ENCODE measurements around the gene GOLGA6L9. TPM values are rescaled to one million over a fixed set of nuclear protein-coding genes. Genes with fewer than 3 reads are reported as not detected.
"Not testable (repeated sequence)": the region's sequence is repeated elsewhere in the genome, so short reads cannot be mapped to it uniquely, and the experiment has no call there.

GOLGA6L9 gene
- total RNA-seq, 1 experiment from 2014 or later, result 5.8 TPM

DNA sequence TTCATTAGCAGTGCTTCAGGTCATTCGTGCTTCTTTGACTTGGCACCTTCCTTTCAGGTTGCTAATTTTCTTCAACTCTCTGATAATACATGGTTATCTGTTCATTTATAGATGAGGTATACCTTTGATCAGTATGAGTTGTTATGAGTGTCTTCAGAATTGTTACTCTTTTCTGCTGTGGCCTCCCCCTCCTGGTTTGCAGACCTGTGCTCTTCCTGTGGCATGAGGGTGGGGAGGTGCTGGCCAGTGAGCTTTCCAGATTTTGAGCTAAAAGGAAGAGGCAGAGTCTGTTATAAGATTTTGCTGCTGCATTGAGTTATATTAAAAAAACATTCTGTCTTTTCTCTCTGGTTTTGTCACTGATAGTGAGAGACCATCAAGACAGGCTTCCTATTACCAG is 30.8 kb upstream of the GOLGA6L9 start:
- ChIA-PET CTCF (no interaction called here), POLR2A (no interaction called here)
- intact Hi-C loops (cut with micrococcal nuclease; ENCODE audit: unreplicated experiment) (no loop called here), in situ Hi-C loops (cut with HindIII; ENCODE audit: low pct_unique_long_range_greater_than_20kb, low sequenced_read_pairs) (no loop called here)
- Histone ChIP-seq H3K27ac (ENCODE audit: low read length) (no peak overlapping the region), H3K27me3 (ENCODE audit: control insufficient read depth, insufficient read depth, low read length) (no peaks in the 10 kb centered on the region), H3K4me1 (ENCODE audit: control insufficient read depth, insufficient read depth, low read length) (no peaks in the 10 kb centered on the region), H3K4me3 (ENCODE audit: low read depth in 2 of 2, low read length in 2 of 2) (no peak overlapping the region), H3K36me3 (ENCODE audit: control insufficient read depth, insufficient read depth, low read length) (no peaks in the 10 kb centered on the region), H3K9me3 (ENCODE audit: control insufficient read depth, insufficient read depth, low read depth, low read length) (no peaks in the 10 kb centered on the region)
- BruUV-seq (replicated peaks), result TSS peak; percentile 7
- TF ChIP-seq, protein P1, sequence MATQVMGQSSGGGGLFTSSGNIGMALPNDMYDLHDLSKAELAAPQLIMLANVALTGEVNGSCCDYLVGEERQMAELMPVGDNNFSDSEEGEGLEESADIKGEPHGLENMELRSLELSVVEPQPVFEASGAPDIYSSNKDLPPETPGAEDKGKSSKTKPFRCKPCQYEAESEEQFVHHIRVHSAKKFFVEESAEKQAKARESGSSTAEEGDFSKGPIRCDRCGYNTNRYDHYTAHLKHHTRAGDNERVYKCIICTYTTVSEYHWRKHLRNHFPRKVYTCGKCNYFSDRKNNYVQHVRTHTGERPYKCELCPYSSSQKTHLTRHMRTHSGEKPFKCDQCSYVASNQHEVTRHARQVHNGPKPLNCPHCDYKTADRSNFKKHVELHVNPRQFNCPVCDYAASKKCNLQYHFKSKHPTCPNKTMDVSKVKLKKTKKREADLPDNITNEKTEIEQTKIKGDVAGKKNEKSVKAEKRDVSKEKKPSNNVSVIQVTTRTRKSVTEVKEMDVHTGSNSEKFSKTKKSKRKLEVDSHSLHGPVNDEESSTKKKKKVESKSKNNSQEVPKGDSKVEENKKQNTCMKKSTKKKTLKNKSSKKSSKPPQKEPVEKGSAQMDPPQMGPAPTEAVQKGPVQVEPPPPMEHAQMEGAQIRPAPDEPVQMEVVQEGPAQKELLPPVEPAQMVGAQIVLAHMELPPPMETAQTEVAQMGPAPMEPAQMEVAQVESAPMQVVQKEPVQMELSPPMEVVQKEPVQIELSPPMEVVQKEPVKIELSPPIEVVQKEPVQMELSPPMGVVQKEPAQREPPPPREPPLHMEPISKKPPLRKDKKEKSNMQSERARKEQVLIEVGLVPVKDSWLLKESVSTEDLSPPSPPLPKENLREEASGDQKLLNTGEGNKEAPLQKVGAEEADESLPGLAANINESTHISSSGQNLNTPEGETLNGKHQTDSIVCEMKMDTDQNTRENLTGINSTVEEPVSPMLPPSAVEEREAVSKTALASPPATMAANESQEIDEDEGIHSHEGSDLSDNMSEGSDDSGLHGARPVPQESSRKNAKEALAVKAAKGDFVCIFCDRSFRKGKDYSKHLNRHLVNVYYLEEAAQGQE (IDR thresholded peaks at IDR 0.05; ENCODE audit: insufficient read depth in 1 of 2, low read depth in 2 of 2, low read length in 1 of 2), result no peak
- TF ChIP-seq, protein P2, sequence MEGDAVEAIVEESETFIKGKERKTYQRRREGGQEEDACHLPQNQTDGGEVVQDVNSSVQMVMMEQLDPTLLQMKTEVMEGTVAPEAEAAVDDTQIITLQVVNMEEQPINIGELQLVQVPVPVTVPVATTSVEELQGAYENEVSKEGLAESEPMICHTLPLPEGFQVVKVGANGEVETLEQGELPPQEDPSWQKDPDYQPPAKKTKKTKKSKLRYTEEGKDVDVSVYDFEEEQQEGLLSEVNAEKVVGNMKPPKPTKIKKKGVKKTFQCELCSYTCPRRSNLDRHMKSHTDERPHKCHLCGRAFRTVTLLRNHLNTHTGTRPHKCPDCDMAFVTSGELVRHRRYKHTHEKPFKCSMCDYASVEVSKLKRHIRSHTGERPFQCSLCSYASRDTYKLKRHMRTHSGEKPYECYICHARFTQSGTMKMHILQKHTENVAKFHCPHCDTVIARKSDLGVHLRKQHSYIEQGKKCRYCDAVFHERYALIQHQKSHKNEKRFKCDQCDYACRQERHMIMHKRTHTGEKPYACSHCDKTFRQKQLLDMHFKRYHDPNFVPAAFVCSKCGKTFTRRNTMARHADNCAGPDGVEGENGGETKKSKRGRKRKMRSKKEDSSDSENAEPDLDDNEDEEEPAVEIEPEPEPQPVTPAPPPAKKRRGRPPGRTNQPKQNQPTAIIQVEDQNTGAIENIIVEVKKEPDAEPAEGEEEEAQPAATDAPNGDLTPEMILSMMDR (IDR thresholded peaks at IDR 0.05), result no peak
- TF ChIP-seq POLR2AphosphoS5 (IDR thresholded peaks at IDR 0.05; ENCODE audit: low read depth, low read length) (no peak), SIN3A (IDR thresholded peaks at IDR 0.05; ENCODE audit: borderline replicate concordance, insufficient read depth, low read depth, low read length) (no peak), TCF7L2 (IDR thresholded peaks at IDR 0.05; ENCODE audit: low read depth, low read length) (no peak)
- DNase-seq (ENCODE audit: low read depth, low spot score) (no peak), ATAC-seq (no peak)

DNA sequence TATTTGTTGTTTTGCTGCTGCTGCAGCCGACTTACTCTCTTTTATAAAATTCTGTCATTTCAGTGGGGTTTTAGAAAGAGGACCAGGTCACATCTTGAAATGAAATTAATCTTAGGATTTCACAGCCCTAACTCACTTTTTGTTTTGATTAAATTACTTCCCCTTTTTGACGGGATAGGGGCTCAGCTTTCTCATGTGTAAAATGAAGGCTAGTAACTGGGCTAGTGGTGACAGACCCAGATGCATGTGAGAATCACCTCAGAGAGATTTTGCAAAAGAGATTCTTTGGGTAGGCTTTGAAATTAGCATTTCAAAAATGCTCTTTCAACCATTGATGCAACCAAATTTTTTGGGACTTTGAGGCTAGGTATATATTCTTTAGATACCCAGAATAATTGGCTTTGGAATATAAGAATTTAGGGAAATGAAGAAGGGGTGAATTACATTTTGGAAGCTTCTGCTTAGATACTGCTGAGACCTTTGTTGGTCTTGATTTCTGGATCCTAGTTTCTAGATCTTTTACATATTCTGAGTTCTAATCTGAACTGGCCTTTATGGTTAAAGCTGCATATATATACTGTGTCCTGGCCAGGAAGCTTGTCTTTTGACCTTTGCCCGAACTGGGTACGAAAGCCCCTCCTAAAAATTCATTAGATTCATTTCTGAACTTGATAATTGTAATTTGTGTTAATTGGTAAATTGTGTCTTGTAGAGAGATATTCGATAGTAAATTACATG is 30.1 kb upstream of the GOLGA6L9 start:
- POLR2A ChIA-PET; BruUV-seq (replicated peaks); DNase-seq (ENCODE audit: low read depth, low spot score); CTCF ChIA-PET; H3K36me3 ChIP-seq (ENCODE audit: control insufficient read depth, insufficient read depth, low read length); in situ Hi-C loops (cut with HindIII; ENCODE audit: low pct_unique_long_range_greater_than_20kb, low sequenced_read_pairs); H3K9me3 ChIP-seq (ENCODE audit: control insufficient read depth, insufficient read depth, low read depth, low read length); ATAC-seq; H3K4me3 ChIP-seq (ENCODE audit: low read depth in 2 of 2, low read length in 2 of 2); H3K4me1 ChIP-seq (ENCODE audit: control insufficient read depth, insufficient read depth, low read length); intact Hi-C loops (cut with micrococcal nuclease; ENCODE audit: unreplicated experiment); H3K27me3 ChIP-seq (ENCODE audit: control insufficient read depth, insufficient read depth, low read length); H3K27ac ChIP-seq (ENCODE audit: low read length): not testable (repeated sequence)

DNA sequence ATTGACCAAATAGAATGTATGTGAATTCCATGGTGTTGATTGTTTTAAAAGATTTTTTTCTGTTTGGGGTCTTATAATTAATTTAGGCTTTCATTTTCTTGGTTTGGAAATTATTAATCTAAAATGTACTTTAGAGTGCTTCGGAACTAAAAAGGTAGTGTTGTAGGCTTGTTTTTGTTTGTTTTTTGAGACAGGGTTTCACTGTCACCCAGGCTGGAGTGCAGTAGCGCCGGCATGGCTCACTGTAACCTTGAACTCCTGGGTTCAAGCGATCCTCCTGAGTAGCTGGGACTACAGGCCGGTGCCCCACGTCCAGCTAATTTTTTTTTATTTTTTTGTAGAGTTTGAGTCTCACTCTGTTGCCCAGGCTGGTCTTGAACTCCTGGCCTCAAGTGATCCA is 27.7 kb upstream of the GOLGA6L9 start:
- H3K27ac ChIP-seq (ENCODE audit: low read length); intact Hi-C loops (cut with micrococcal nuclease; ENCODE audit: unreplicated experiment); H3K4me1 ChIP-seq (ENCODE audit: control insufficient read depth, insufficient read depth, low read length); in situ Hi-C loops (cut with HindIII; ENCODE audit: low pct_unique_long_range_greater_than_20kb, low sequenced_read_pairs); H3K4me3 ChIP-seq (ENCODE audit: low read depth in 2 of 2, low read length in 2 of 2); DNase-seq (ENCODE audit: low read depth, low spot score); CTCF ChIA-PET; BruUV-seq (replicated peaks); ATAC-seq; H3K27me3 ChIP-seq (ENCODE audit: control insufficient read depth, insufficient read depth, low read length); H3K9me3 ChIP-seq (ENCODE audit: control insufficient read depth, insufficient read depth, low read depth, low read length); H3K36me3 ChIP-seq (ENCODE audit: control insufficient read depth, insufficient read depth, low read length); POLR2A ChIA-PET: not testable (repeated sequence)

DNA sequence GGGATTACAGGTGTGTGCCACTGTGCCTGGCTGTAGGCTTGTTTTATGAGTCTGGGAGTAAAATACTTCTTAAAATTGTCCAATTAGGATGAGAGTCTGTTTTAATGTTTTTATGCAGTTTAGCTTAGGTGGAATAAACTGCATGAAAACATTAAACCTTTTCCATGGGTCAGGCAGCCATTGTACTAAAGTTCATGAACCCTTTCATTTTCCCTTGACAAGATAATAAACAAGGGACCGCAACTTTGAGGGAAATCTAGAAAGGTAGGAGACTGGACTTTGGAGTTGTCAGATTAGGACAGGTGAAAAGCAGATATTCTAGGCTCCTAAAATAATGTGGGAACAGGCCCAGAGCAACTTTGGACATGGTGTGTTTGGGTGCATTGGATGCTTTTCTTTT is 27.3 kb upstream of the GOLGA6L9 start:
- H3K27me3 ChIP-seq (ENCODE audit: control insufficient read depth, insufficient read depth, low read length); H3K27ac ChIP-seq (ENCODE audit: low read length); H3K9me3 ChIP-seq (ENCODE audit: control insufficient read depth, insufficient read depth, low read depth, low read length); H3K4me3 ChIP-seq (ENCODE audit: low read depth in 2 of 2, low read length in 2 of 2); H3K4me1 ChIP-seq (ENCODE audit: control insufficient read depth, insufficient read depth, low read length); DNase-seq (ENCODE audit: low read depth, low spot score); BruUV-seq (replicated peaks); ATAC-seq; in situ Hi-C loops (cut with HindIII; ENCODE audit: low pct_unique_long_range_greater_than_20kb, low sequenced_read_pairs); POLR2A ChIA-PET; intact Hi-C loops (cut with micrococcal nuclease; ENCODE audit: unreplicated experiment); CTCF ChIA-PET; H3K36me3 ChIP-seq (ENCODE audit: control insufficient read depth, insufficient read depth, low read length): not testable (repeated sequence)

DNA sequence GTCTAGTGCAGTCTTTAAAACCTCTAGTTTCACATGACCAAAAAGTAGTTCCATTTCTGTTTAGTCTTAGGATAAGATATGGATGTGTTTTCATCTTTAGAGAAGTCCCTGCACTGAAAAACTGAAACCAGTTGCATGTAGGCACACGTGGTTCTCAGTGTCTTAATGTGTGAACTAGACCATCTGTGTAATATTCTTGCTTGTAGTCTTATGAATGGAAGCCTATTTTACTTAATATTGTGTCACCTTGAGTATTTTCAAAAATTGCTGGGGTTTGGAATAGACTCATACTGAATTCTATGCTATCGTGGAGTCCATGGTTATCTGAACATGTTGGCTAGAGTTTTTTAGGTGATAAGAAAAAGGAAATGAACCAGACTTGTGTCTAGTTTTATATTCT is 23.4 kb upstream of the GOLGA6L9 start:
- DNase-seq (ENCODE audit: low read depth, low spot score); H3K27ac ChIP-seq (ENCODE audit: low read length): not testable (repeated sequence)

More for the DNA sequence above, 23.4 kb upstream of the GOLGA6L9 start:
- H3K4me3 ChIP-seq (ENCODE audit: low read depth in 2 of 2, low read length in 2 of 2); H3K9me3 ChIP-seq (ENCODE audit: control insufficient read depth, insufficient read depth, low read depth, low read length); ATAC-seq; H3K4me1 ChIP-seq (ENCODE audit: control insufficient read depth, insufficient read depth, low read length); POLR2A ChIA-PET; H3K27me3 ChIP-seq (ENCODE audit: control insufficient read depth, insufficient read depth, low read length); CTCF ChIA-PET; in situ Hi-C loops (cut with HindIII; ENCODE audit: low pct_unique_long_range_greater_than_20kb, low sequenced_read_pairs); intact Hi-C loops (cut with micrococcal nuclease; ENCODE audit: unreplicated experiment); H3K36me3 ChIP-seq (ENCODE audit: control insufficient read depth, insufficient read depth, low read length); BruUV-seq (replicated peaks): not testable (repeated sequence)

All from Panc1 (cell line).